ENCODE data around the gene EPB42. TPM values are rescaled to one million over a fixed set of nuclear protein-coding genes. Genes with fewer than 3 reads are reported as not detected.
A peak's percentile ranks its signal among the peaks of the same experiment; 100 is the strongest.

Gene EPB42
- total RNA-seq, 4 donors from 2014 or later: not detected

DNA sequence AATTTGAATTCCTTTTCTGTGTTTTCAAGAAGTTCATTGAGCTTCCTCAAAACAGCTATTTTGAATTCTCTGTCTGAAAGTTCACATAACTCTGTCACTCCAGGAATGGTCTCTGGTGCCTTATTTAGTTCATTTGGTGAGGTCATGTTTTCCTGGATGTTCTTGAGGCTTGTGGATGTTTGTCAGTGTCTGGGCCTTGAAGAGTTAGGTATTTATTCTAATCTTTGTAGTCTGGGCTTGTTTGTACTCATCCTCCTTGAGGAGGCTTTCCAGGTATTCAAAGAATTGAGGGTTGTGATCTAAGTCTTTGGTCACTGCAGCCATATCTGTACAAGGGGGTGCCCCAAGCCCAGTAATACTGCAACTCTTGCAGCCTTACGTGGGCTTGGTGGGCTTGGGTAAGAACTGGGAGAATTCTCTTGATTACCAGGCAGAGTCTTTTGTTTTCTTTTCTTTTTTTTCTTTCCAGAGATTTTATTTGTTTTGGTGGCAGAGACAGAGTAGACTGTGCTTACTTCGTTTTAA, 55.0 kb downstream of the EPB42 start:
- no peak for DNase-seq
- TF ChIP-seq POLR2A (IDR thresholded peaks at IDR 0.05): no peak
- TF ChIP-seq, protein P1, sequence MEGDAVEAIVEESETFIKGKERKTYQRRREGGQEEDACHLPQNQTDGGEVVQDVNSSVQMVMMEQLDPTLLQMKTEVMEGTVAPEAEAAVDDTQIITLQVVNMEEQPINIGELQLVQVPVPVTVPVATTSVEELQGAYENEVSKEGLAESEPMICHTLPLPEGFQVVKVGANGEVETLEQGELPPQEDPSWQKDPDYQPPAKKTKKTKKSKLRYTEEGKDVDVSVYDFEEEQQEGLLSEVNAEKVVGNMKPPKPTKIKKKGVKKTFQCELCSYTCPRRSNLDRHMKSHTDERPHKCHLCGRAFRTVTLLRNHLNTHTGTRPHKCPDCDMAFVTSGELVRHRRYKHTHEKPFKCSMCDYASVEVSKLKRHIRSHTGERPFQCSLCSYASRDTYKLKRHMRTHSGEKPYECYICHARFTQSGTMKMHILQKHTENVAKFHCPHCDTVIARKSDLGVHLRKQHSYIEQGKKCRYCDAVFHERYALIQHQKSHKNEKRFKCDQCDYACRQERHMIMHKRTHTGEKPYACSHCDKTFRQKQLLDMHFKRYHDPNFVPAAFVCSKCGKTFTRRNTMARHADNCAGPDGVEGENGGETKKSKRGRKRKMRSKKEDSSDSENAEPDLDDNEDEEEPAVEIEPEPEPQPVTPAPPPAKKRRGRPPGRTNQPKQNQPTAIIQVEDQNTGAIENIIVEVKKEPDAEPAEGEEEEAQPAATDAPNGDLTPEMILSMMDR (IDR thresholded peaks at IDR 0.05): no peak
- Histone ChIP-seq H3K9me3 (no peaks in the 10 kb centered on the region), H3K27ac (peak overlapping the region; percentile 36 to 75 (median 53)), H3K4me3 (replicated peaks in 1 of 3) (no peak overlapping the region), H3K27me3 (no peaks in the 10 kb centered on the region), H3K36me3 (peaks cover 3 to 5% of the 10 kb centered on the region in 2 donors), H3K4me1 (peaks cover 15 to 22% of the 10 kb centered on the region in 2 donors)
- whole genome bisulfite sequencing, 2 donors: 68 to 74% methylated on average over 2 of the region's 2 CpGs
- intact Hi-C loops (cut with DNase I): no loop called here

DNA sequence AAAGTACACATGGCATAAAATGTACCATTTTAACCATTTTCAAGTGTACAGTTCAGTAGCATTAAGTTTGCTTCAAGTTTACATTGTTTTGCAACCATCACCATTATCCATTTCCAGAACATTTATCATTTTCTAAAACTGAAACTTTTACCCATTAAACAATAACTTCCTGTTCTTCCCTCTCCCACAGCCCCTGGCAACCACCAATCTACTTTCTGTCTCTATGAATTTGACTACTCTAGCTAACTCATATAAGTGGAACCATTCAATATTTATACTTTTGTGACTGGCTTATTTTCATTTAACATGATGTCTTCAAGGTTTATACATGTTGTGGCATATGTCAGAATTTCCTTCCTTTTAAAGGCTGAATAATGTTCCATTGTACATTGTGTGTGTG, 67.5 kb downstream of the EPB42 start:
- H3K4me1 ChIP-seq: no peaks in the 10 kb centered on the region
- peaks cover 0 to 18% of the 10 kb centered on the region in 2 donors for H3K36me3 ChIP-seq
- DNase-seq: no peak
- intact Hi-C loops (cut with DNase I): no loop called here
- no peak overlapping the region for H3K27ac ChIP-seq
- no peaks in the 10 kb centered on the region for H3K9me3 ChIP-seq
- TF ChIP-seq, protein P1 (IDR thresholded peaks at IDR 0.05): no peak
- no peak for TF ChIP-seq POLR2A (IDR thresholded peaks at IDR 0.05)
- no peak overlapping the region for H3K4me3 ChIP-seq (replicated peaks in 1 of 3)
- no peaks in the 10 kb centered on the region for H3K27me3 ChIP-seq

DNA sequence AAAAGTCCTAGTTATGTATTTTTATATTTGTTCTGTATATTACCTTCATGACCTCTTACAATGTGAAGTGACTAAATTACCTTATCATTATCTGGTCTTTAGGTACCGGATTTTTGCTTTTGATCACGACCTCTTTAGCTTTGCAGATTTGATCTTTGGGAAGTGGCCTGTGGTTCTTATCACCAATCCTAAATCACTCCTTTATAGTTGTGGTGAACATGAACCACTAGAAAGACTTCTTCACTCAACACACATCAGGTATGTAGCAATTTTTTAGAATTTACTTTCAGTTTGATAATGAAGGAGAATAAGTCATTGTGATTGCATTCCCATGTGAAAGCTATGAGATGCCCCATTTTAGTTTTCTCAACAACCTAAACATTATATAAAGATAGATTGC, 69.1 kb downstream of the EPB42 start:
- no peak for DNase-seq
- peaks cover 0 to 13% of the 10 kb centered on the region in 2 donors for H3K36me3 ChIP-seq
- no peaks in the 10 kb centered on the region for H3K4me1 ChIP-seq
- WGBS, 2 donors: 91 to 92% methylated on average over 2 of the region's 2 CpGs
- TF ChIP-seq, protein P1 (IDR thresholded peaks at IDR 0.05): no peak
- no peak for TF ChIP-seq POLR2A (IDR thresholded peaks at IDR 0.05)
- intact Hi-C loops (cut with DNase I): no loop called here
- H3K4me3 ChIP-seq (replicated peaks in 1 of 3): no peak overlapping the region
- H3K9me3 ChIP-seq: no peaks in the 10 kb centered on the region
- no peaks in the 10 kb centered on the region for H3K27me3 ChIP-seq
- no peak overlapping the region for H3K27ac ChIP-seq

DNA sequence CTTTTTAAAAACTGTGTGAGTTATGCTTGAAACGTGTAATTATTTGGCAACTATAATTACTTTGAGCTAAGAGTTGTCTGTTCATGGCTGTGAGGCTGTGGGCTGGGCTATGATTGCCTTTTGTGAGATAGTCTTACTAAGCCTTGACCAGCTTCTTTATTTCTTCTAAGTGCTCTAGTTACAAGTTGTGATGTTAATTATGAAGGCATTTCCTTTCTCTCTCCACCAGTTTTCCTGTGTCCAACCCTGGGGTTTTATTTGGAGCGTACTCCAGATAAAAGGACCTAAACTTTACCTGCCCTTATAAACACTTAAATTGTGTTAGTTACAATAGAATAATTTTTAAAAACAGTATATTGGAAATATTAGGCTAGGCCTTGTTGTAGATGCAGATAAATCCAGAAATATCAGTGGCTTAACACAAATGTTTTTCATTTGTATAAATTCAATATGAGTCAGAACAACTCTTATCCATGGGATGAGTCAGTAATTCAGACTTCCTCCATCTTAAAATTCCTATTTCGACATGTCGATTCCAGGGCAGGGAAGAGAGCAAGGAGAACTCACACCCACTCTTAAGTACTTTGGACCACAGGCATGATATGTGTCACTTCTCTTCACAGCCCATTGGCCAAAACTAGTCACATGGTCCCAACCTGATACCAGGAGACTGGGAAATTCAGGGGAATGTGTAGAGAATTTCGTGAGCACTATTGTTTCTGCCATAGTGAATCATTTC, 70.5 kb downstream of the EPB42 start:
- TF ChIP-seq POLR2A (IDR thresholded peaks at IDR 0.05): no peak
- TF ChIP-seq, protein P1 (IDR thresholded peaks at IDR 0.05): no peak
- peaks cover 0 to 18% of the 10 kb centered on the region in 2 donors for H3K36me3 ChIP-seq
- H3K9me3 ChIP-seq: no peaks in the 10 kb centered on the region
- H3K4me1 ChIP-seq: no peaks in the 10 kb centered on the region
- intact Hi-C loops (cut with DNase I): no loop called here
- no peak overlapping the region for H3K27ac ChIP-seq
- no peak overlapping the region for H3K4me3 ChIP-seq (replicated peaks in 1 of 3)
- DNase-seq: no peak
- WGBS, 2 donors: 91 to 95% methylated on average over 5 of the region's 5 CpGs
- H3K27me3 ChIP-seq: no peaks in the 10 kb centered on the region

Small RNAs within 50 kb of the gene (small RNA-seq; reads per million reads assigned to genes)
- not detected for gene RF00019

Other genes with a start within 250 kb of the EPB42 start
- 10 to 100 TPM; 39.3 to 50.5 (median 40.8) TPM for gene UBR1, start 115.0 kb downstream of the EPB42 start, total RNA-seq
- gene TMEM62, start 87.4 kb downstream of the EPB42 start, total RNA-seq: 10 to 100 TPM; 37.1 to 50.0 (median 42.6) TPM
- gene CCNDBP1, start 35.6 kb downstream of the EPB42 start, total RNA-seq: 100 to 1,000 TPM in 2 of 4 donors, 10 to 100 TPM in 2; 88.7 to 154 (median 110) TPM
- not detected for gene TGM5, start 45.9 kb upstream of the EPB42 start, total RNA-seq
- not detected for gene TGM7, start 81.2 kb upstream of the EPB42 start, total RNA-seq
- gene LCMT2, start 109.6 kb upstream of the EPB42 start, total RNA-seq: 10 to 100 TPM in 1 of 4 donors, 1 to 10 TPM in 3; 5.8 to 14.1 (median 6.5) TPM
- 10 to 100 TPM; 18.2 to 22.6 (median 20.3) TPM for gene ZSCAN29, start 150.0 kb upstream of the EPB42 start, total RNA-seq
- 10 to 100 TPM; 10.7 to 23.6 (median 17.6) TPM for gene TUBGCP4, start 150.1 kb upstream of the EPB42 start, total RNA-seq

Data from thyroid gland (tissue), 4 donors.